Dedifferentiated amniotic fluid mesenchymal stem cell (primary cell): ENCODE measurements around the gene ADTRP.

Experiments used
- DNase-seq: peaks from one replicate; pipeline ENCODE4 v3.0.0-alpha.2; 2016; ENCODE audit errors: extremely low spot score

Gene ADTRP

GRCh38 chr6:11756292-11756691 lies 22.3 kb downstream of the ADTRP start:
- DNase-seq = no peak

DNA sequence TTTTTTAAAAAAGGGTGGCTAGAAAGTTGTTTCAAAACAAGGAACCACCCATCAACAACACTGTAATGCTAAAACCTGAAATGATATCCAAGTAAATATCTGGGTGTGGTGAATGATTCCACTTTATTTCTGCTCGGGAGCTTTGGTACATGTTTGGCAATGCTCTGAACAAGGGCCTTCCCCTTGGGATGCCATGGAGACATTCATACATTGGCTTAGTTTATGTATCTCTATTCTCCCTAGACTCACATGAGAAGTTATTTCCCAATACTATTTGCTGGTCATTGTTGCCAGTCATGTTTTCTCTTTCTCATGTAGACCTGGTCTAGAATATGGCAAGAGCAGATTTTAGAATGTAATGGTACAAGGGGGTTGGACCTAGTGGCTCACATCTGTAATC lies 22.9 kb downstream of the ADTRP start:
- no peak for DNase-seq

DNA sequence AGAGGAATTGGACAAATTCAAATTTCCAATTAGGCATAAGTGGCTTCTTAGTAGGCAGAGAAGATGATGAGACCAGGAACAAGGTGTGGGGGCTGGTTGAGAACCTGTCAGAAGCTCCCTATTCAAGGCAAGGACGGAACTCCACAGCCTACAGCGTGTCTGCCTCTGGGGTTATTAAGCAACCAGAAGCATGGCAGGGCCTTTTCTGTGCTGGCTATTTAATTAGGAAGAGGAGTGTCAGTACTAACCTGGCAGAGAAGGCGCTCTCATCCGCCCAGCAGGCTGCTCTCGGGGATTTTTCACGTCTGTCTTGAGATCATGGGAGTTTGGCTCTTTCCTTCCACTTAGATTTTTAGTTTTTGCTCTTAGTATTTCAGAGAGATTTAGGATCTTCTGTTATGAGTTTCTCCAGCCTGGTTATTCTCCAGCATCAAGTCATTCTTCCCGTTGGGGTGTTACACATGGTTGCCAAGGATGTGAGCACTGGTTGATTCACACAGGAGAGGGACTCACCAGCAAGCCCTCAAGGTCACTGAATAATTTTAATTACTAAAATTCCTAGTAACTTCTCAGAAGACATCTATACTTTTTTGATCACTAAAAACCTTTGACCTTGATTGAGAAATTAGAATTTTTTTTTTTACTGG lies 23.9 kb downstream of the ADTRP start:
- no peak for DNase-seq

GRCh38 chr6:11753798-11754197 lies 24.8 kb downstream of the ADTRP start:
- no peak for DNase-seq

GRCh38 chr6:11752360-11752759 lies 26.2 kb downstream of the ADTRP start:
- DNase-seq = no peak

GRCh38 chr6:11750682-11751081 lies 27.9 kb downstream of the ADTRP start:
- DNase-seq = no peak

- DNase-seq = no peak
These were observed 29.9 kb downstream of the ADTRP start for GRCh38 chr6:11748591-11749210.

DNA sequence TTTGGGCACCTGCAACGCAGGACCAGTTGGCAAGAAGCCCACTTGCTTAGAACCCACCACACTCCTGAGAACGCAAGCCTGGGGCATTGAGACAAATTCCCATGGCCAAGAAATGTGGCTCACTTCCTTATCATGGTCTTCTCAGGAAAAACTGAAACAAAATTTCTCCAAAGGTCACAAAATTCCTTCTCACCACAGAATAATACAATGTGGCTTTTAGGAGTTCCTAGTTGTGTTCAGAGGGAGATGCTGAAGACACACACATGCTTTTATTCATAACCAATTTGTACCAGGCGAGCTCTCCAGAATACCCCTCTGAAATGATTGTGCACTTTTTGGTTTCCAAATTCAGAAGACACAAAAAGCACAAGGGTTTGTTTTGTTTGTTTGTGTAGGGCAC lies 31.6 kb downstream of the ADTRP start:
- no peak for DNase-seq

- no peak for DNase-seq
These were observed 33.9 kb downstream of the ADTRP start for GRCh38 chr6:11744753-11745152.

DNA sequence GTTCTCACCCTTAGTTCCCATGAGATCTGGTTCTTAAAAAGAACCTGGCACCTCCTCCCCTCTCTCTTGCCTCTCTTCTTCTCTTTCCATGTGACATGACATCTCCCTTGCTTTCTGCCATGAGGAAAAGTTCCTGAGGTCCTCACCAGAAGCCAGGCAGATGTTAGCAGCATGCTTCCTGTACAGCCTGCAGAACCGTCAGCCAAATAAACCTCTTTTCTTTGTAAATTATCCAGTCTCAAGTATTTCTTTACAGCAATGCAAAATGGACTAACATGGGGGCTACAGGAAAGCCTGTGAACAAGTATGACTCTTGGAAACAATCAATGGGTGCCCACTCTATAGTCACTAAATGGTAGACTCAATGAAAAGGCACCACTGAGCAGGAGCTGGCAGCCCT lies 34.5 kb downstream of the ADTRP start:
- DNase-seq = no peak

DNA sequence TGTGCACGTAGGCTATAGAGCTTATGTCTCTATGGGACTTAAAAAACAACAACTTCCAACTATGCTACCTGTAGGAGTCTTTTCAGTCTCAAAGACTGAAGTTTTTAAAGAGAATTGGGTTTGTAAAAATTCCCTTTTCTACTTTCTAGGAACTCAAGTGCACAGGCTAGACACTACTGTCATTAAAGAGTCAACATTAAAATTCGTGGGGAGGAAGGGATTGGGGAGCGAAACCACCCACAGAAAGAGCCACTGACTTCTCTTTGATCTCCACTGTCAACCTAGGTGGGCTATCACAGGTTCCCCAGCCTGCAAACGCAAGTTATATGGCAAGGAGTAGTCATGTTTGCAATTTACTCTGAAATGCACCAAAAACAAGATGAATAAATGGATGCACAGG lies 37.7 kb downstream of the ADTRP start:
- no peak for DNase-seq

DNA sequence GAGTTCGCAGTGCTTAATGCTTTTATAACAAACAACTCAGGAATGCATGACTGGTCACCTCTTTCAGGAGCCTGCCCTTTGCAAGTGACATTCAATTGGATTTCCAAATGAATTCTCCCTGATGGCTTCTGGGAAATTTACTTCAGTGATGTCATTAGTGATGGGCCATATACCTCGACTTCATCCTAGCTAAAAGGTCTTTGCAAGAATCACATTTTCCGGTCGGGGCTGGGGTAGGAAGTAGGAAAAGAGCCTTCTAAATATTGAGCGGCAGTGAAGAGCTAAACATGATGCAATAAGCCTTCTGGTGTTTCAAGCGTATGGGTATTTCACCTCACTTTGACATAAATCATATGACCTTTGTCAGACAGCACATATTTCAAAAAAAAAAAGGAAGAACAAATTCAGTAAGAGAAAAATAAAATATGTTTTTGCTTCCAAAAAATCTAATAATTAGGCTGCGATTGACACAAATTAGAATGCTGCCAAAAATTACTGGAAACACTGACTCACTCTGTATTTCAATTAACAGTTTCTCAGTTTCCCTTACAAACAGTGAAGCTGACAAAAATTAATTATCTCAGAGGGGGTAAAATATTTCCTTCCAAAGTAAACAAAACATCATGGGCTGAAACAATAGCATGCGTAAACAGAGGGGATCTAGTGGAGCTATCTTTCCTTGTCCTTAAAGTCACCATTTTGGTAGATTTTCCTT lies 39.8 kb downstream of the ADTRP start:
- no peak for DNase-seq

DNA sequence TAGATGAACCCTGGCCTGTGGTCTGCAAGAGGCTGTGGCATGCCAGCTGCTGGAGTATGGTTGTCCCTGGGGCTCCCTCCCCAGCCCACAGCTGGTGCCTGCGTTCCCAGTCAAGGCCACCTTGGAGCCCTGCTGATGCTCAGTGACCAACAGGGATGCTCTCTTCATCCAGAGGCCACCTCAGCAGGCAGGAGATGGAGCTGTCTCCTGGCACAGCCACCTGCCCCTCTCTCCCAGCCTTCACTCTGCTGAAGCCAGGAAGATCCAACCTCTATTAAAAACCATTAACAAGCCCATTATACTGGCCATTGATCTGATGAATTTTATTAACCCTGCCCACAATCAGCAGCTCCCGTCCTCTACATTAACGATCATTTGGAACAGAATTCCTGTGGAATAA lies 40.4 kb downstream of the ADTRP start:
- no peak for DNase-seq

GRCh38 chr6:11736601-11737000 lies 42.0 kb downstream of the ADTRP start:
- no peak for DNase-seq

DNA sequence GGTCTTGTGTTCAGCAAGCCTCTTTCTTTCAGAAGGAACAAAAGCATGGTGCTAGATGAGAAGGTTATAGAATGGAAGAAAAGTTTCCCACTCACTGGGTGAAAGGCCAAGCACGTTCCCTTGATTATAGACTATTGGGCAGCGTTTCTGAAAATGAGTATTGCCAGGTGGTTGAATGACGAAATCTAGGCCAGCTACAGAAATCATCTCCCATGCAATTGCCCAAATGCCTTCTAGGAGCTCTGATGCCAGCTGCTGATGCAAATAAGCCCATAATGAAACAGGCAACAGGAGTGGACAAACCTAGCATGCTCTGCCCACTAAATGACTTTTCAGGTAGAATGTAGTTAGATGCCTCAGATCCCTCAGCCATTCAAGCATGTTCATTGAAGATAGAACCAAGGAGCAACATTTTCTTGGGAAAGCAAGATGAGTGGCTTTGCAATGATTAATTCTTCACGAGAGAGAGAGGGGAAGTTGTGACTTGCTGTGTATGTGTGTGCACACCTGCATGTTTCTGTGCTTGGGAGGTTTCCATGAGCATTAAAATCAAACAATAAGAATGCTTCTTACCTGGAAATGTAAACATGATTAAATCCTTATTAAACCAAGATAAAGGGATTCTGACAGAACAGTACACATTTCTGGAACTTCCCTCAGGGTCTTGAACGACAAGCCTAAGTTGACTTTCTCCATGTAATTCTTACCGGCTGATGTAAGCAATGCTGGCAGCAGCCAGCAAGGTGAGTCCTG lies 43.6 kb downstream of the ADTRP start:
- DNase-seq = no peak

DNA sequence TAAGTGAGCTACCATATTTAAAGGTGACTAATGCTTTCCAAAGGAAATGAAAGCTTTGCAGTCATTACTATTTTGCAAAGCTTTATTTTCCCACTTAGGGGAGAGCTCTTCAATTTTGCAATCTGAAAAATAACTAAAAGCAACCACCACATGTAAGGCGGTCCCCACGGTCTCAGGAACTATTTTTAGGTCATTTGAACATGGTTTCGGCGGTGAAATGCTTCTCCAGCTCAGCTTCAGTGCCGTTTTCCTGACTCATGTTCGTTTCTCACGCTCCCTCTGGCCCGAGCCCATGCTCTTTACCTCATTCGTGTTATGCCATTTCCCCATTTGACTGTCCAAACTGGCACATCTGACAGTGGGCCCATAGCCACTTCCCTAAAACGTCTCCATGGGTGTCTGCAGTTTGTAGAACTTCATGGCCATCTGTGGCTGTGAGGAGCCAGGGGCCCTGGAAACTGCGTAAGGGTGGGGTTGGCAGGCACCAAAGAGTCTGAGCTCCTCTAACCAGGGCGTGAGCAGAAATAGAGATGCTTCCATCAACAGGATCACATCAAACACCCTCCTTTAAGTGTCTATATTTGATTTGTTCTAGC lies 46.5 kb downstream of the ADTRP start:
- no peak for DNase-seq

DNA sequence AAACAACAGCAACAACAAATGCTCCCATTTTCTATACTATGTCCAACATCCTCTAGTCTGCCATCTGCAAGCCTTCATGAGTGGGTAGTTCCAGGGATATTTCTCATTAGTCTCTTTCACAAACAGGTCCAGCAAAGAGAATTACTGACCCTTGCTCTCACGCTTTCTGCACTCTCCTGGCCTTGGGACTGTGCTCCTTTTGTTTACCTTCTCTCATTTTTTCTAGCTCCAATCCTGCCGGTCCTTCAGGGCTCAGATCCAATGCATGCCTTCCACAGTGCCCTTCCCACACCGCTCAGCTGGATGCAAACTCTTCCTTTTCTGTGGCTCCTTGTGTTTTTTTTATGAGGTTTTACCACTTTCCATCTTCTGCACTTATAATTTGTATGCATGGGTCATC lies 47.2 kb downstream of the ADTRP start:
- no peak for DNase-seq

DNA sequence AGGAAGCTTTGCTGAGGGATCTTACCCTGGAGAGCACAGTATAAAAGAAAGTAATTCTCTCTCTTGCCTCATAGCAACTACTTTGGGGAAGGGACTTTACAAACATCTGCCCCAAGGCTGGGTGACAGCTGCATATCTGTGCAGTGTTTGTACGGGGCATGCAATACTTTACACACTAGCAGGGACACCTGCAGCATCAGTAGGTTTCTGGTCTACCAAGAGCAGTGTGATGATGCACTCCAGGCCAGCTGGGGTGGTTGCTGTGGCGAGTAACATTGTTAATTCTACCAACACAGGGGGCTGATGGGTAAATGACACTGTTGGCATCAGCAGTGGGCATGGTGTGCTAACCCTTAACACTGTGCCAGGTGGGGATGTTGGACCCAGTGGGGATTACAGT lies 48.0 kb downstream of the ADTRP start:
- DNase-seq = no peak

DNA sequence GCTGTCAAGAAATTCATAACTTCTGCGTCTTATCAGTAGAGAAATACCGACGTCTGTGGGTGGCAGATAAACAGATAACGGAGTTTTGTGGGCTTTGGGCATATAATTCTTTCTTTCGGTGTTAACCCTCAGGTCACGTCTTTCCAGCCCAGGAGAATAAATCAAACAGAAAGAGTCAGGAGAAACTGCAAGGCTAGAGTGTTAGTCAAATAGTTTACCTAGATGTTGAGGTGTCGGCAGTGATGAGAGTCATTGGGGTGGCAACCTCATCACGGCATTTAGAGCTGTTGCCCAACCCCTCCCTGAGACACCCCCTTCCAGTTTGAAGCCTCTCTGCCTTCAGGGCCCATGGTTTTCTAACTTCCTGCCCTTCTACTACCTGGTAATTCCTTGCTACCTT lies 49.5 kb downstream of the ADTRP start:
- DNase-seq = no peak

- no peak for DNase-seq
These were observed 50.3 kb downstream of the ADTRP start for GRCh38 chr6:11727998-11728961.
